ENCODE data around the gene TTC24. TPM values are rescaled to one million over a fixed set of nuclear protein-coding genes. Genes with fewer than 3 reads are reported as not detected.
A peak's percentile ranks its signal among the peaks of the same experiment; 100 is the strongest.
"Not testable (repeated sequence)": the region's sequence is repeated elsewhere in the genome, so short reads cannot be mapped to it uniquely, and the experiment has no call there.

TTC24 gene
- total RNA-seq, 1 donor = not detected

- Histone ChIP-seq H4K20me1 (ENCODE audit: insufficient read depth, low read length) (no peaks in the 10 kb centered on the region), H3K4me1 (ENCODE audit: insufficient read depth, low read length) (no peaks in the 10 kb centered on the region), H3K4me2 (ENCODE audit: insufficient read depth, low read length) (peak overlapping the region; percentile 4), H3K79me2 (ENCODE audit: insufficient read depth, low read length) (no peaks in the 10 kb centered on the region), H3K36me3 (ENCODE audit: insufficient read depth, low read length) (no peaks in the 10 kb centered on the region), H3K4me3 (ENCODE audit: insufficient read depth, low read length) (no peak overlapping the region), H2AFZ (ENCODE audit: low read length) (no peak overlapping the region), H3K9me3 (ENCODE audit: low read depth, low read length) (no peaks in the 10 kb centered on the region), H3K27me3 (ENCODE audit: insufficient read depth, low read length) (peaks cover 15% of the 10 kb centered on the region), H3K27ac (ENCODE audit: low read depth, low read length) (no peak overlapping the region)
- peak; percentile 86 for TF ChIP-seq CTCF (IDR thresholded peaks at IDR 0.05; ENCODE audit: extremely low read depth, low read depth, low read length)
- peak; percentile 88 for DNase-seq (ENCODE audit: insufficient read length, low spot score, missing footprints)
Measured at GRCh38 chr1:156608036-156608674, 28.6 kb downstream of the TTC24 start.

- DNase-seq (ENCODE audit: insufficient read length, low spot score, missing footprints) = no peak
- Histone ChIP-seq H3K36me3 (ENCODE audit: insufficient read depth, low read length) (no peaks in the 10 kb centered on the region), H3K4me1 (ENCODE audit: insufficient read depth, low read length) (no peaks in the 10 kb centered on the region), H3K4me2 (ENCODE audit: insufficient read depth, low read length) (no peak overlapping the region), H3K9me3 (ENCODE audit: low read depth, low read length) (no peaks in the 10 kb centered on the region), H3K79me2 (ENCODE audit: insufficient read depth, low read length) (no peaks in the 10 kb centered on the region), H2AFZ (ENCODE audit: low read length) (no peak overlapping the region), H3K27ac (ENCODE audit: low read depth, low read length) (no peak overlapping the region), H4K20me1 (ENCODE audit: insufficient read depth, low read length) (no peaks in the 10 kb centered on the region), H3K27me3 (ENCODE audit: insufficient read depth, low read length) (peaks cover 18% of the 10 kb centered on the region), H3K4me3 (ENCODE audit: insufficient read depth, low read length) (no peak overlapping the region)
- peak; percentile 52 for TF ChIP-seq CTCF (IDR thresholded peaks at IDR 0.05; ENCODE audit: extremely low read depth, low read depth, low read length)
Measured at GRCh38 chr1:156608981-156609380, 29.5 kb downstream of the TTC24 start.

- H4K20me1 ChIP-seq (ENCODE audit: insufficient read depth, low read length); H3K36me3 ChIP-seq (ENCODE audit: insufficient read depth, low read length); H3K27ac ChIP-seq (ENCODE audit: low read depth, low read length); DNase-seq (ENCODE audit: insufficient read length, low spot score, missing footprints); H3K4me3 ChIP-seq (ENCODE audit: insufficient read depth, low read length); H3K4me2 ChIP-seq (ENCODE audit: insufficient read depth, low read length); H3K79me2 ChIP-seq (ENCODE audit: insufficient read depth, low read length); H2AFZ ChIP-seq (ENCODE audit: low read length); H3K9me3 ChIP-seq (ENCODE audit: low read depth, low read length); H3K4me1 ChIP-seq (ENCODE audit: insufficient read depth, low read length): not testable (repeated sequence)
- H3K27me3 ChIP-seq (ENCODE audit: insufficient read depth, low read length) = peaks cover 23% of the 10 kb centered on the region
Measured at GRCh38 chr1:156610072-156610471, 30.5 kb downstream of the TTC24 start.

GRCh38 chr1:156612666-156613065 is 33.1 kb downstream of the TTC24 start:
- no peak overlapping the region for H2AFZ ChIP-seq (ENCODE audit: low read length)
- no peak overlapping the region for H3K4me3 ChIP-seq (ENCODE audit: insufficient read depth, low read length)
- TF ChIP-seq CTCF (IDR thresholded peaks at IDR 0.05; ENCODE audit: extremely low read depth, low read depth, low read length) = no peak
- no peak overlapping the region for H3K4me2 ChIP-seq (ENCODE audit: insufficient read depth, low read length)
- peaks cover 31% of the 10 kb centered on the region for H3K27me3 ChIP-seq (ENCODE audit: insufficient read depth, low read length)
- no peaks in the 10 kb centered on the region for H3K9me3 ChIP-seq (ENCODE audit: low read depth, low read length)
- DNase-seq (ENCODE audit: insufficient read length, low spot score, missing footprints) = no peak
- no peaks in the 10 kb centered on the region for H3K36me3 ChIP-seq (ENCODE audit: insufficient read depth, low read length)
- no peaks in the 10 kb centered on the region for H3K79me2 ChIP-seq (ENCODE audit: insufficient read depth, low read length)
- H4K20me1 ChIP-seq (ENCODE audit: insufficient read depth, low read length) = no peaks in the 10 kb centered on the region
- H3K27ac ChIP-seq (ENCODE audit: low read depth, low read length) = no peak overlapping the region
- peaks cover 8% of the 10 kb centered on the region for H3K4me1 ChIP-seq (ENCODE audit: insufficient read depth, low read length)

Measured in osteoblast (primary cell).